GM12864 (cell line): Measurements from ENCODE around the gene MRPL36.

Experiments used
- DNase-seq: peaks from one replicate; pipeline ENCODE4 v3.0.0-alpha.2; 2011; ENCODE audit warnings: low read depth
- H3K4me3 ChIP-seq: 2 replicates; pipeline ENCODE4 v1.5.1; 2011; ENCODE audit warnings: mild to moderate bottlenecking, low read depth, low read length, control low read depth
- TF ChIP-seq, protein P1 (sequence below): IDR thresholded peaks from 2 replicates; pipeline ENCODE4 v1.5.1; 2011; ENCODE audit warnings: low read depth, mild to moderate bottlenecking, moderate library complexity, low read length, control low read depth, inconsistent platforms; ENCODE audit errors: missing control alignments

MRPL36 gene

DNA sequence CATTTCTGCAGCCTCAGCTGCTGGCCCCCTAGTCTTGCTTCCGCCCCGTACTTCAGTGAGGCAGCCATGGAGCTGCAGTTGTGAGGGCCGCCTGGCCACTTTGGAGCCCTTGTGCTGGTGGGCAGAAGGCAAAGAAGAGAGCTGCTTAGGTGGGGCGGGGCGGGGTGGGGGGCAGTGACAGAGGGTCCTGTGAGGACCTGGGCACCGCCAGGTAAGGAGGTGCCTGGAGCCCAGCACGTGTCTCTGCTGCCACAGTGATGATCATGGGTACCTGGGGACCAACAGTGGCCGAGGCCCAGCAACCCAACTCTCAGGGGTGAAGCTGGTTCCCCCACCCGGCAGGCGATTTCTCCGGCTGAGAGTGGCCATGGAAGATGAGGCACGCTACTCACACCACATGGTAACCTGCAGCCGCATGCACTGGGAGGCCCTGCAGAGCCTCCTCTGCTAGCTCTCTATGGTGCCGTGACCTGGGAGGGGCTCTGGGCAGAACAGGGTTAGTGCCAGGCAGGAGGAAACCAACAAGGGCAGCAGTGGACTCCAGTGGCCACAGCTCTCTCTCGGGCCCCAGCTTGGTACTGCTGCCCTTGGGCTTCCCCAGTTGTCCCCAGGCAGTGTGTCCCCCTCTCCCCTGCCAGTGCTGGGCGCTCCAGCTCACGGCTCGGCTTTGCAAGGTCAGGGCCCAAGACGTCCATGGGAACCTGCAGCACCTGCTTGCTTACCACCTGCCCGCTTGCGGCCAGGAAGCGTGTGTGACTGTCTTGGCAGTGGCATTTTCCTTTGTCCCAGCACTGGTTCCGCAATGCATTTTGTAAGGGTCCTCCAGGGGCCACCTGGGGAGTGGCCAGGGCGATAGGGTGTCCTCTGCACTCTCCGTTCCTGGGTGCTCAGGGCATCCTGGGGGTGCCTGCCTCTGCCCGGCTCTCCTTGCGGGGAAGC, 25.5 kb upstream of the MRPL36 start:
- TF ChIP-seq, protein P1, sequence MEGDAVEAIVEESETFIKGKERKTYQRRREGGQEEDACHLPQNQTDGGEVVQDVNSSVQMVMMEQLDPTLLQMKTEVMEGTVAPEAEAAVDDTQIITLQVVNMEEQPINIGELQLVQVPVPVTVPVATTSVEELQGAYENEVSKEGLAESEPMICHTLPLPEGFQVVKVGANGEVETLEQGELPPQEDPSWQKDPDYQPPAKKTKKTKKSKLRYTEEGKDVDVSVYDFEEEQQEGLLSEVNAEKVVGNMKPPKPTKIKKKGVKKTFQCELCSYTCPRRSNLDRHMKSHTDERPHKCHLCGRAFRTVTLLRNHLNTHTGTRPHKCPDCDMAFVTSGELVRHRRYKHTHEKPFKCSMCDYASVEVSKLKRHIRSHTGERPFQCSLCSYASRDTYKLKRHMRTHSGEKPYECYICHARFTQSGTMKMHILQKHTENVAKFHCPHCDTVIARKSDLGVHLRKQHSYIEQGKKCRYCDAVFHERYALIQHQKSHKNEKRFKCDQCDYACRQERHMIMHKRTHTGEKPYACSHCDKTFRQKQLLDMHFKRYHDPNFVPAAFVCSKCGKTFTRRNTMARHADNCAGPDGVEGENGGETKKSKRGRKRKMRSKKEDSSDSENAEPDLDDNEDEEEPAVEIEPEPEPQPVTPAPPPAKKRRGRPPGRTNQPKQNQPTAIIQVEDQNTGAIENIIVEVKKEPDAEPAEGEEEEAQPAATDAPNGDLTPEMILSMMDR, result no peak
- DNase-seq, result no peak
- no peak overlapping the region for H3K4me3 ChIP-seq

DNA sequence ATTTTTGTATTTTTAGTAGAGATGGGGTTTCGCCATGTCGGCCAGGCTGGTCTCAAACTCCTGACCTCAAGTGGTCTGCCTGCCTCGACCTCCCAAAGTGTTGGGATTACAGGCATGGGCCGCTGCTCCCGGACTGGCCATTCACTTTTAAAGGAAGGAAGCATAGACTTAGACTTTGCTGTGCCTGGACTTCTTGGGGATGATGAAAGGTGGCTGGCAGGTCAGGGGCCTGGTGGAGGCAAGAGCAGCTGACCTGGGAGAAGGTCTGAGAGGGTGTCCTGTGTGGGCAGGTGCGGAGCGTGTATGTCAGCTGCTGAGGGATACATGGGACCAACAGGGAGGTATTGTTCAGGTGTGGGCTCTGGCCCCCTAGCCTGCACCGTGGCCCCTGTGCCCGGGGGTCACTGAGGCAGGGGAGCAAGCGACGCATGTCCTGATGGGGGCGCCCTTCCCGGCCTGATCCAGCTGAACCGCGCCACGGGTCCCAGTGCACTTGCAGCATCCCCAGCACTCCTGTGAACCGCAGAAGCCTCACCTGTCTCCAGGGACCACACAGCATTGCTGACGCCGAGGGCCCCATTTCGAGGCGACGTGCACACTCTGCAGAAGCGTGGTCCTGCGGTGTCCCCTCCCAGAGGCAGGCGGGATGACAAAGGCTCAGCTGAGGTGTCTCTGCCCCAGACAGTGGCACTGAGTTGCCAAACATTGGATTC, 24.6 kb upstream of the MRPL36 start:
- no peak for DNase-seq
- TF ChIP-seq, protein P1, result no peak
- H3K4me3 ChIP-seq, result no peak overlapping the region

DNA sequence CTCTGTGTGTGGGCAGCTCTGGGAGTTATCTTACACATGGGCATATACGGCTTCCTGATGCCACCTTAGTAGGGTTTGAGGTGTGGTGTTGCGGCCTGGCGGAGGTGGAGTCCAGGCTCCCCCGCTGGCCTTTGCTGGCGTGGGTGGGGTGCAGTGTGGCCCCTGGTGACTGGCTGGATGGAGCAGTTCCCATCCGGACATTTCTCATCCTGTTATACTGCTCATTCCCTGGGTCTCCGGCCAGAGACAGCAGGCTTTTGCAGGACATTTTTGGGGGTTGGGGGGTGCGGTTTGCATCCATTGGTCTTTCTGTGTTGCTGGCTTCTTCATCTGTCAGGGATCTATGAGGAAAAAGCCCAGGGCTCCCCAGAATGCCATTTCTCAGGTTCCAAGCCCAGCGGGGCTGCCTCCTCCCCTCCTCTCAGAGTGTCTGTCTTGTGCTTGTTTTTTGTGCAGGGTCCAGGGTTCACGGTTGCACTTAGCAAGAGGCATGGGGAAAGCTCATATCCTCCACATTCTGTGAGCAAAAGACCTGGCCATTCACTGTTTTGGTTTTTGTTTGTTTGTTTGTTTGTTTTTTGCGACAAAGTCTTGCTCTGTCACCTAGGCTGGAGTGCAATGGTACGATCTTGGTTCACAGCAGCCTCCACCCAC, 23.9 kb upstream of the MRPL36 start:
- TF ChIP-seq, protein P1, result no peak
- no peak overlapping the region for H3K4me3 ChIP-seq
- DNase-seq, result no peak

DNA sequence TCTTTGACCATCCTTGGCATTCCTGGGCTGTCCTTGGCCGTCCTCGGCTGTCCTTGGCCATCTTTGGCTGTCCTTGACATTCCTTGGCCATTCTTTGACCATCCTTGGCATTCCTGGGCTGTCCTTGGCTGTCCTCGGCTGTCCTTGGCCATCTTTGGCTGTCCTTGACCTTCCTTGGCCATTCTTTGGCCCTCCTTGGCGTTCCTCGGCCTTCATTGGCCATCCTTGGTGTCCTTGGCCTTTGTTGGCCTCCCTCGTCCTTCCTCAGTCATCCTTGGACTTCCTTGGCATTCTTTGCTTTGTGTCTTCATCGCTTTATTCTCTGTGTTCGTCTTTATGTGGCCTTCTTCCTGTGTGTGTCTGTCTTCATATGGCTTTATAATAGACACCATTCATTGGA, 22.2 kb upstream of the MRPL36 start:
- DNase-seq, result no peak
- H3K4me3 ChIP-seq, result no peak overlapping the region
- TF ChIP-seq, protein P1, result no peak

DNA sequence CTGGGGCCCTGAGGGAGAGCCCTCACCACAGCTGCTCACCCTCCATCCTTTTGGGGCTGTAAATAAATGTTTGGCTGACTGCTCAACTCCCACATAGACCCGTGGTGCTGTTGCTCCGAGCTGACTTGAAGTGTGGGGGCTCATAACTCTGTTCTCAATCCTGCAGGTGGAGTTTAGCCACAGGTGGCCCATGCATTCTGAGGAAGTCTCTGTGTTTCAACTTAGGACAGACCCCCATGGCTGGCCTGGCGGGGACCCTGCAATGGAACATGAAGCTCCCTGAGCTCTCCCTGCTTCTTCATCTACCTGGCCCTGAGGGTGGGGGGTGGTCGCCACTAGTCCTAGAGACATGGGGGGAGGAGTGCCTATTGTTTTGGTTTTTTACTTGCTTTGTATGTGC, 21.3 kb upstream of the MRPL36 start:
- TF ChIP-seq, protein P1, result no peak

DNA sequence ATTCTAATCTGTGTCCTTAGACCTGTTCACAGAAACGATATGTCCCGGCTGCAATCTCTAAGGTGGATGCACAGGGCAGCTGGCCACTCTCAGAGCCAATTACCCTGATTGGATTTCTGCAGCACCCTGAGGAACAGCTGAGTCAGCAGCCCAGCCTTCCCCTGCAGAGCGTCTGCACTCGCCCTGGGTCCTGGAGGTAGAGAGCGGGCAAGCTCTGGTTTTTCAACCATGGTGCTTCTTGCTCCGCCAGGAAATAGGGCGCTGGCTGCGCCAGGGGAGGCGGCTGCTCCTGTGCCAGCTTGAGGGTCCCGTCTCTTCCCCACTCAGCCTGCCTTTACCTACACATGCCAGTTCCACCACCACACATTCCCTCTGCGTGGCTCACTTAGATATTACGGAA, 20.7 kb upstream of the MRPL36 start:
- TF ChIP-seq, protein P1, result no peak
- no peak overlapping the region for H3K4me3 ChIP-seq
- DNase-seq, result no peak

More for the DNA sequence above, 21.3 kb upstream of the MRPL36 start:
- DNase-seq, result no peak
- no peak overlapping the region for H3K4me3 ChIP-seq
